Upper lobe of left lung (tissue), 4 donors: ENCODE results near the gene ZFAND5.

Experiments
- CTCF ChIP-seq, 6 experiments: fragments of 450-650 bp in 4 of 6; fragments of 200-600 bp in 2 of 6; sonication (generic) in 2 of 6; IDR thresholded peaks; one replicate each; pipeline ENCODE4 v1.5.1; 2016 to 2019; ENCODE audit warnings: antibody characterized with exemption in 6 of 6
- POLR2A ChIP-seq, 4 donors: fragments of 450-650 bp; IDR thresholded peaks; one replicate each; pipeline ENCODE4 v1.5.1; 2016 to 2017; ENCODE audit warnings: antibody characterized with exemption in 4 of 4, mild to moderate bottlenecking in 2 of 4
- POLR2AphosphoS5 ChIP-seq, 2 donors: sonication (generic); formaldehyde crosslinking; IDR thresholded peaks; one replicate each; pipeline ENCODE4 v1.5.1; 2017; ENCODE audit warnings: antibody characterized with exemption in 2 of 2

- TF ChIP-seq CTCF (IDR thresholded peaks at IDR 0.05) (no peak), POLR2A (IDR thresholded peaks at IDR 0.05) (peak in 1 of 4 donors; percentile 49), POLR2AphosphoS5 (IDR thresholded peaks at IDR 0.05) (peak in 1 of 2 donors; percentile 58)
Observed at GRCh38 chr9:72354704-72355103, 10.3 kb downstream of the ZFAND5 start.
